PC-3 (cell line): ENCODE results near the gene ALG12. TPM values are rescaled to one million over a fixed set of nuclear protein-coding genes. Genes with fewer than 3 reads are reported as not detected.

Experiments used
- ATAC-seq: fragments of 200-7000 bp; cut with Tn5 transposase; 2 replicates; pipeline ENCODE4 v1.9.1; 2020; ENCODE audit warnings: mild to moderate bottlenecking, moderate library complexity
- BruUV-seq: library from RNA; stranded (reverse); fragments of 400-500 nt; replicated peaks from 2 replicates; lab custom pipeline; 2021; lab: Mats Ljungman, UMichigan
- CTCF ChIA-PET: fragments of 300-600 bp; sonication (Branson Sonifier 250); formaldehyde crosslinking; loops from one replicate; lab custom pipeline; 2022; ENCODE audit warnings: antibody characterized with exemption; lab: Charles Lee
- POLR2A ChIA-PET: fragments of 300-600 bp; sonication (Branson Sonifier 250); formaldehyde crosslinking; loops from one replicate; lab custom pipeline; 2022; ENCODE audit warnings: antibody characterized with exemption; ENCODE audit not compliant: unreplicated experiment; lab: Charles Lee
- DNase-seq: peaks from one replicate; pipeline ENCODE4 v3.0.0-alpha.2; 2015
- H2AFZ ChIP-seq: fragments of 300-600 bp; sonication (generic); 2 replicates; pipeline ENCODE4 v1.6.0; 2016; ENCODE audit warnings: antibody characterized with exemption, low read length
- H3F3A ChIP-seq: fragments of 300-600 bp; sonication (generic); one replicate; pipeline ENCODE4 v1.6.0; 2017; ENCODE audit warnings: antibody characterized with exemption, low read length, control low read depth, mild to moderate bottlenecking; ENCODE audit not compliant: unreplicated experiment
- H3K27ac ChIP-seq: fragments of 300-600 bp; sonication (generic); 2 replicates; pipeline ENCODE4 v1.5.1; 2016; ENCODE audit warnings: mild to moderate bottlenecking, low read length
- H3K27me3 ChIP-seq: fragments of 300-600 bp; sonication (generic); 2 replicates; pipeline ENCODE4 v1.6.1; 2016; ENCODE audit warnings: low read length, mixed read lengths
- H3K36me3 ChIP-seq: fragments of 300-600 bp; sonication (generic); 2 replicates; pipeline ENCODE4 v1.6.1; 2016; ENCODE audit warnings: low read depth, mixed run types, low read length, mixed read lengths
- H3K4me1 ChIP-seq: fragments of 300-600 bp; sonication (generic); 2 replicates; pipeline ENCODE4 v1.5.1; 2016; ENCODE audit warnings: low read length; ENCODE audit not compliant: insufficient read depth
- H3K4me2 ChIP-seq: fragments of 300-600 bp; sonication (generic); 2 replicates; pipeline ENCODE4 v1.6.0; 2016; ENCODE audit warnings: low read length
- H3K4me3 ChIP-seq: fragments of 300-600 bp; sonication (generic); 2 replicates; pipeline ENCODE4 v1.5.1; 2016; ENCODE audit warnings: mild to moderate bottlenecking, low read length, mixed read lengths
- H3K79me2 ChIP-seq: fragments of 300-600 bp; sonication (generic); 2 replicates; pipeline ENCODE4 v1.6.1; 2017; ENCODE audit warnings: low read length, mixed read lengths
- H3K9ac ChIP-seq: fragments of 300-600 bp; sonication (generic); 2 replicates; pipeline ENCODE4 v1.6.0; 2016; ENCODE audit warnings: mild to moderate bottlenecking, low read length
- H3K9me2 ChIP-seq: fragments of 300-600 bp; sonication (generic); replicated peaks from 2 replicates; pipeline ENCODE4 v1.6.1; 2016; ENCODE audit warnings: mixed run types, low read length, mixed read lengths
- H3K9me3 ChIP-seq: fragments of 300-600 bp; sonication (generic); 2 replicates; pipeline ENCODE4 v1.6.1; 2016; ENCODE audit warnings: low read length, mixed read lengths
- H4K20me1 ChIP-seq: fragments of 300-600 bp; sonication (generic); 2 replicates; pipeline ENCODE4 v1.6.1; 2016; ENCODE audit warnings: low read length, mixed read lengths
- CTCF ChIP-seq: fragments of 300-600 bp; sonication (generic); conservative IDR thresholded peaks from 2 replicates; pipeline ENCODE4 v1.5.1; 2017; ENCODE audit warnings: antibody characterized with exemption, low read depth, mild to moderate bottlenecking, low read length
- EZH2 ChIP-seq: fragments of 300-600 bp; sonication (generic); IDR thresholded peaks from one replicate; pipeline ENCODE4 v1.6.1; 2017; ENCODE audit warnings: antibody characterized with exemption, mild to moderate bottlenecking, low read length; ENCODE audit not compliant: unreplicated experiment
- EZH2phosphoT487 ChIP-seq: fragments of 300-600 bp; sonication (generic); IDR thresholded peaks from 2 replicates; pipeline ENCODE4 v1.6.1; 2018; ENCODE audit warnings: mild to moderate bottlenecking, antibody characterized with exemption, low read length, borderline replicate concordance
- intact Hi-C: fragments of 100-400 bp; cut with micrococcal nuclease; formaldehyde crosslinking; loops from 2 replicates; pipeline ENCODE4 v1.9.0; 2023
- total RNA-seq: library from RNA; depleted of rRNA; stranded (reverse); fragments of >200 nt; gene quantifications from 2 replicates; pipeline ENCODE4 v1.2.3, GENCODE V29; 2014

ALG12 gene
- total RNA-seq, 1 experiment from 2014 or later, result 12.1 TPM

- no TSS peak for BruUV-seq
- Histone ChIP-seq H3K27ac (peak overlapping the region; percentile 84), H3K9me3 (no peaks in the 10 kb centered on the region), H3K4me2 (peak overlapping the region; percentile 56), H4K20me1 (no peaks in the 10 kb centered on the region), H3K4me3 (no peak overlapping the region), H3K4me1 (peaks cover 42% of the 10 kb centered on the region), H3K9ac (peak overlapping the region; percentile 56), H3K9me2 (no peaks in the 10 kb centered on the region), H2AFZ (no peak overlapping the region), H3K27me3 (no peaks in the 10 kb centered on the region), H3F3A (no peaks in the 10 kb centered on the region), H3K36me3 (no peaks in the 10 kb centered on the region), H3K79me2 (no peaks in the 10 kb centered on the region)
- intact Hi-C loops, result no loop called here
- ATAC-seq, result no peak
- TF ChIP-seq EZH2phosphoT487 (no peak), EZH2 (no peak), CTCF (no peak)
- DNase-seq, result no peak
- POLR2A ChIA-PET, result no interaction called here
- CTCF ChIA-PET, result no interaction called here
These were observed 32.3 kb upstream of the ALG12 start for GRCh38 chr22:49950396-49950994.

- intact Hi-C loops, result no loop called here
- Histone ChIP-seq H3K9me3 (no peaks in the 10 kb centered on the region), H3K4me2 (peak overlapping the region; percentile 71; the same call in 1 of the 2 replicates), H4K20me1 (no peaks in the 10 kb centered on the region), H2AFZ (no peak overlapping the region), H3K9ac (peak overlapping the region; percentile 58), H3K27me3 (no peaks in the 10 kb centered on the region), H3K9me2 (no peaks in the 10 kb centered on the region), H3K79me2 (no peaks in the 10 kb centered on the region), H3K27ac (peak overlapping the region; percentile 81), H3K4me1 (peaks cover 42% of the 10 kb centered on the region), H3K36me3 (no peaks in the 10 kb centered on the region), H3F3A (no peaks in the 10 kb centered on the region), H3K4me3 (no peak overlapping the region)
- ATAC-seq, result no peak
- no TSS peak for BruUV-seq
- ChIA-PET POLR2A (interaction anchor here (0.7 kb wide), 1 partner anchor 12 kb away, joined by 4 read pairs; no protein-coding TSS in a partner anchor), CTCF (no interaction called here)
- TF ChIP-seq EZH2 (no peak), EZH2phosphoT487 (no peak), CTCF (no peak)
- DNase-seq, result no peak
These were observed 31.7 kb upstream of the ALG12 start for GRCh38 chr22:49949914-49950292.
